ENCODE measurements around the gene SLC19A1.
"Not testable (repeated sequence)": the region's sequence is repeated elsewhere in the genome, so short reads cannot be mapped to it uniquely, and the experiment has no call there.

Gene SLC19A1

DNA sequence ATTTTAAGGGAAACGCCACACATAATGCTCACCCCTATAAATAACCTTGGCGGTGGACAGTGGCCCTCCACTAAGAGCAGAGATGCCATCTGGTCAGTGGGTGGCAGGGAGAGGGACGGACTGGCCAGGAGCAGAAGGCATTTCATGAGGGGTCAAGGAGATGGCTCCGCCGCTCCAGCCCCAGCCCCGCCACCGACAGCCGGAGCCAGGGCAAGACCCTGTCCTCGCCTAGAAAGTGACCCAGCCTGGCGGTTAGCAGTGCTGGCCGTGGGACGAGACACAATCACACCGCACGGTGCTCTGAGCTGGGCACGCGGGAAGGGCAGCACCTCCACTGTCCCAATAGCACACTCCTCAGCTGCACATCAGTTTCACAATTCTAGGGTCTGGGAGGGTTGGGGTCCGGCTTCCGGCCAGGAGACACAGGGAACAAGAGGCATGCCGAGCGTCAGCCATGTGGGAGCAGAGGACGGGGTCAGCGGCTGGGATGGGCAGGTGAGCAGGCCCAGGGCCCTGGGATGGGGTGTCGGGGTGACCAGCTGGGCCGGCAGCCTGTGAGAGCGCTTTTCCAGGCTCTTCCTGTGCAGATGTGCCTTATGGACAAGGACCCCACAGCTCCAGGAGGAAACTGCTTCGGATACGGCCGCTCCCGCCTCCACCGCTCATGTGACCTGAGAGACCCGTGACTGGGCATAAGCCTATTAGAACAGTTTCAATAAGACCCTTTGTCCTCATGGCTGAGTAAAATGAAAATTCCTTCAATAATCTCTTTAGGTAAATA, 5.7 kb downstream of the SLC19A1 start:
- H3K27me3 ChIP-seq (ENCODE audit: control insufficient read depth in 1 of 2, insufficient read depth in 2 of 2, low read length in 2 of 2): no peaks in the 10 kb centered on the region
- no peaks in the 10 kb centered on the region for H3K36me3 ChIP-seq (ENCODE audit: control insufficient read depth in 2 of 2, insufficient read depth in 2 of 2, low read length in 2 of 2)
- H3K27ac ChIP-seq (ENCODE audit: low read length): no peak overlapping the region
- H3K4me1 ChIP-seq (ENCODE audit: control insufficient read depth, insufficient read depth, low read length): peaks cover 7% of the 10 kb centered on the region
- H3K4me3 ChIP-seq (ENCODE audit: low read length in 2 of 2): no peak overlapping the region
- H3K9me3 ChIP-seq (ENCODE audit: control insufficient read depth in 2 of 2, low read length in 2 of 2): no peaks in the 10 kb centered on the region
- H3K9ac ChIP-seq (ENCODE audit: low read length in 2 of 2): no peak overlapping the region

- peaks cover 2% of the 10 kb centered on the region for H3K4me1 ChIP-seq (ENCODE audit: control insufficient read depth, insufficient read depth, low read length)
- H3K27me3 ChIP-seq (ENCODE audit: control insufficient read depth in 1 of 2, insufficient read depth in 2 of 2, low read length in 2 of 2): no peaks in the 10 kb centered on the region
- H3K9me3 ChIP-seq (ENCODE audit: control insufficient read depth in 2 of 2, low read length in 2 of 2): no peaks in the 10 kb centered on the region
- H3K9ac ChIP-seq (ENCODE audit: low read length in 2 of 2): no peak overlapping the region
- H3K4me3 ChIP-seq (ENCODE audit: low read length in 2 of 2): no peak overlapping the region
- H3K27ac ChIP-seq (ENCODE audit: low read length): no peak overlapping the region
- H3K36me3 ChIP-seq (ENCODE audit: control insufficient read depth in 2 of 2, insufficient read depth in 2 of 2, low read length in 2 of 2): no peaks in the 10 kb centered on the region
Measured at GRCh38 chr21:45535341-45536081, 6.7 kb downstream of the SLC19A1 start.

GRCh38 chr21:45534636-45535331, 7.5 kb downstream of the SLC19A1 start:
- Histone ChIP-seq H3K9me3 (ENCODE audit: control insufficient read depth in 2 of 2, low read length in 2 of 2) (no peaks in the 10 kb centered on the region), H3K27ac (ENCODE audit: low read length) (no peak overlapping the region), H3K4me3 (ENCODE audit: low read length in 2 of 2) (no peak overlapping the region), H3K4me1 (ENCODE audit: control insufficient read depth, insufficient read depth, low read length) (peaks cover 2% of the 10 kb centered on the region), H3K36me3 (ENCODE audit: control insufficient read depth in 2 of 2, insufficient read depth in 2 of 2, low read length in 2 of 2) (peaks cover under 1 to 3% of the 10 kb centered on the region in 2 donors), H3K9ac (ENCODE audit: low read length in 2 of 2) (no peak overlapping the region), H3K27me3 (ENCODE audit: control insufficient read depth in 1 of 2, insufficient read depth in 2 of 2, low read length in 2 of 2) (no peaks in the 10 kb centered on the region)

DNA sequence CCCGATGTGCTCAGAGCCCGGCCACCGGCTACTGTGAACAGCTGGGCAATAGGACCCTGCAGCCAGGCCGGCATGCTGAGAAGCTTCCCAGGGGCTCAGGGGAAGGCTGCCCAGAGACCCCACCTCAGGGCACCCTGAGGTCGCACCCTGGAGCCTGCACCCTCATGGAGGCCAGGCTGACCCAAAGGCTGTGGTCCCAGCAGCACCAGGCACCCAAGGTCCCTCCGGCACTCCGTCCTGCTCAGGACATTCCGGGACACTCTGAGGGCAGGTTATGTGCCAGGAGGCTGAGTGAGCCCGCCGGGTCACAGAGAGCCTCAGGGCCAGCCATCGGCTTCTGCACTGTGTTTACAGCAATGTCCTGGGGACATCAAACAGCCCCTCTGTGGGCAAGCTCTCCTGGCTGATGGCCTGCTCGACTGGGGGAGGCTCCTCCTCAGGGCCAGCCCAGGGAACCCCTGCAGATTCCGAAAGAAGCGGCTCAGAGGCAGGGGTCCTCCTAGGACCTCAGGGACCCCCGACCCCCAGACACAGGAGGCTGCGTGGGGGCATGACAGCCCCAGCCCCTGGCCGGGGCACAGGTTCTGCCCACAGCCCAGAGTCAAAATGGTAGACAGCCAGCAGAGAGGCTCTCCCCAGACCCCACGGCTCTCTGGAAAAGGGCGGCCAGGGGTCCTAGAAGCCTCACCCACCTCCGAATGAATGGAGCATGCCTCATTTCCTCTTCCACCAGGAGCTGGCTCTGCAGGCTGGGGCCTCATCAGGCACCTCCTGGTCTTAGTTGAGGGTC, 8.2 kb downstream of the SLC19A1 start:
- Histone ChIP-seq H3K4me3 (ENCODE audit: low read length in 2 of 2) (no peak overlapping the region), H3K27me3 (ENCODE audit: control insufficient read depth in 1 of 2, insufficient read depth in 2 of 2, low read length in 2 of 2) (no peaks in the 10 kb centered on the region), H3K4me1 (ENCODE audit: control insufficient read depth, insufficient read depth, low read length) (peaks cover 2% of the 10 kb centered on the region), H3K9me3 (ENCODE audit: control insufficient read depth in 2 of 2, low read length in 2 of 2) (no peaks in the 10 kb centered on the region), H3K27ac (ENCODE audit: low read length) (no peak overlapping the region), H3K36me3 (ENCODE audit: control insufficient read depth in 2 of 2, insufficient read depth in 2 of 2, low read length in 2 of 2) (peaks cover 4% of the 10 kb centered on the region in 2 donors), H3K9ac (ENCODE audit: low read length in 2 of 2) (no peak overlapping the region)

DNA sequence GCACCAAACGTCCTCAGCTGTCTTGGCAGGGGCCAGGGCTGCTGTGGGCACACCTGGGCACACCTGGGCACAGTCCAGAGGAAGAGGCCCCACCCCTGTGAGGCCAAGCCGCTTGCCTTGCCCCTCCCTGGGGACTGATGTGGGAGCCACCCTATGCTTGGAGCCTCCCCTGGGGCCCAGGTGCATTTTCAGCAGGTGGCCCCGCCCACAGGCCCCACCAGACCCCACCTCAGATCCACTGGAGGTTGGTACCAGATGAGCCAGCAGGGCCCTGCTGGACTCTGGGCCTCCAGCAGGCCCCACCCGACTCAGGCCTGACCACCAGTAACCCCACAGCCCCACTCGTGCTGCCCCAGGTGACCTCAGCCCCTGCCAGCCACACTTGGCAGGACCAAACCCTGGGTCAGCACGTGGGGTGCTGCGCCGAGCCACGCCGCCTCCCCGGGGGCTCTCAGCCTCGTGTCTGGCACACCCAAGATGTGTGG, 8.8 kb downstream of the SLC19A1 start:
- Histone ChIP-seq H3K4me3 (ENCODE audit: low read length in 2 of 2) (no peak overlapping the region), H3K9ac (ENCODE audit: low read length in 2 of 2) (no peak overlapping the region), H3K27me3 (ENCODE audit: control insufficient read depth in 1 of 2, insufficient read depth in 2 of 2, low read length in 2 of 2) (no peaks in the 10 kb centered on the region), H3K9me3 (ENCODE audit: control insufficient read depth in 2 of 2, low read length in 2 of 2) (no peaks in the 10 kb centered on the region), H3K36me3 (ENCODE audit: control insufficient read depth in 2 of 2, insufficient read depth in 2 of 2, low read length in 2 of 2) (peaks cover 4% of the 10 kb centered on the region in 2 donors), H3K4me1 (ENCODE audit: control insufficient read depth, insufficient read depth, low read length) (peaks cover 2% of the 10 kb centered on the region), H3K27ac (ENCODE audit: low read length) (no peak overlapping the region)

DNA sequence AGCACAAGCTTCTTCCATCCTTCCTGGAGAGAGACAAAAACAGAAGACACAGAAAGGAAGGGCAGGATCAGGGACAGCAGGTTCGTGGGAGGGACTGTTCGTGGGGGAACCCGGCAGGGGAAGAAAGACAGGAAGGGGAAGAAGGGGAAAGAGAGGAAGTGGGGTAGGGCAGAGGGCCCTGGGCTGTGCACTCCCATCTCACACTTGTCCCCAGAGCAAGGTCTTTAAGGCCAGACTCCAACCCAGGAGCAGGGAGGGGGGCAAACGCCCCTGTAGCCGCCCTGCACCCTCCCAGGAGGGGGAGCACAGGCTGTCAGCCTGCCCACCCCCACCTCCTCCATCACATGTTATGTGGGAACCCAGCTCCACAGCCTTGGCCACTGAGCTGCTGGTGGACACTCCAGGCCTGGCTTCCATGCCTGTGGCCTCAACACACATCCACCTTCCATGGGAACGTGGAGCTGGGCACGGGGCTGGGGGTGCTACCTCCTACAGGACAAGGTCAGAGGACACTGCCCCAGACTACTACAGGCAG, 9.3 kb downstream of the SLC19A1 start:
- peaks cover 2% of the 10 kb centered on the region for H3K4me1 ChIP-seq (ENCODE audit: control insufficient read depth, insufficient read depth, low read length)
- H3K9me3 ChIP-seq (ENCODE audit: control insufficient read depth in 2 of 2, low read length in 2 of 2): no peaks in the 10 kb centered on the region
- H3K9ac ChIP-seq (ENCODE audit: low read length in 2 of 2): no peak overlapping the region
- no peaks in the 10 kb centered on the region for H3K27me3 ChIP-seq (ENCODE audit: control insufficient read depth in 1 of 2, insufficient read depth in 2 of 2, low read length in 2 of 2)
- H3K4me3 ChIP-seq (ENCODE audit: low read length in 2 of 2): no peak overlapping the region
- peaks cover 4% of the 10 kb centered on the region in 2 donors for H3K36me3 ChIP-seq (ENCODE audit: control insufficient read depth in 2 of 2, insufficient read depth in 2 of 2, low read length in 2 of 2)
- no peak overlapping the region for H3K27ac ChIP-seq (ENCODE audit: low read length)

- H3K9ac ChIP-seq (ENCODE audit: low read length in 2 of 2): no peak overlapping the region
- H3K36me3 ChIP-seq (ENCODE audit: control insufficient read depth in 2 of 2, insufficient read depth in 2 of 2, low read length in 2 of 2): peaks cover 4% of the 10 kb centered on the region in 2 donors
- peaks cover 2% of the 10 kb centered on the region for H3K4me1 ChIP-seq (ENCODE audit: control insufficient read depth, insufficient read depth, low read length)
- H3K4me3 ChIP-seq (ENCODE audit: low read length in 2 of 2): no peak overlapping the region
- no peak overlapping the region for H3K27ac ChIP-seq (ENCODE audit: low read length)
- H3K9me3 ChIP-seq (ENCODE audit: control insufficient read depth in 2 of 2, low read length in 2 of 2): no peaks in the 10 kb centered on the region
- no peaks in the 10 kb centered on the region for H3K27me3 ChIP-seq (ENCODE audit: control insufficient read depth in 1 of 2, insufficient read depth in 2 of 2, low read length in 2 of 2)
Measured at GRCh38 chr21:45531393-45532215, 10.6 kb downstream of the SLC19A1 start.

DNA sequence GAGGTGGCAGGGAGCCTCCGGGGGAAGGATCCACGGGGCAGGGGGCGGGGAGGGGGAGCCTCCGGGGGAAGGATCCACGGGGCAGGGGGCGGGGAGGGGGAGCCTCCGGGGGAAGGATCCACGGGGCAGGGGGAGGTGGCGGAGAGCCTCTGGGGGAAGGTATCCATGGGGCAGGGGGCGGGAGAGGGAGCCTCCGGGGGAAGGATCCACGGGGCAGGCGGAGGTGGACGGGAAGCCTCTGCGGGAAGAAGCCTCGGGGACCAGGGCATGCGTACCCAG, 11.2 kb downstream of the SLC19A1 start:
- H3K27ac ChIP-seq (ENCODE audit: low read length); H3K27me3 ChIP-seq (ENCODE audit: control insufficient read depth in 1 of 2, insufficient read depth in 2 of 2, low read length in 2 of 2); H3K4me3 ChIP-seq (ENCODE audit: low read length in 2 of 2); H3K9me3 ChIP-seq (ENCODE audit: control insufficient read depth in 2 of 2, low read length in 2 of 2); H3K9ac ChIP-seq (ENCODE audit: low read length in 2 of 2); H3K4me1 ChIP-seq (ENCODE audit: control insufficient read depth, insufficient read depth, low read length); H3K36me3 ChIP-seq (ENCODE audit: control insufficient read depth in 2 of 2, insufficient read depth in 2 of 2, low read length in 2 of 2): not testable (repeated sequence)

DNA sequence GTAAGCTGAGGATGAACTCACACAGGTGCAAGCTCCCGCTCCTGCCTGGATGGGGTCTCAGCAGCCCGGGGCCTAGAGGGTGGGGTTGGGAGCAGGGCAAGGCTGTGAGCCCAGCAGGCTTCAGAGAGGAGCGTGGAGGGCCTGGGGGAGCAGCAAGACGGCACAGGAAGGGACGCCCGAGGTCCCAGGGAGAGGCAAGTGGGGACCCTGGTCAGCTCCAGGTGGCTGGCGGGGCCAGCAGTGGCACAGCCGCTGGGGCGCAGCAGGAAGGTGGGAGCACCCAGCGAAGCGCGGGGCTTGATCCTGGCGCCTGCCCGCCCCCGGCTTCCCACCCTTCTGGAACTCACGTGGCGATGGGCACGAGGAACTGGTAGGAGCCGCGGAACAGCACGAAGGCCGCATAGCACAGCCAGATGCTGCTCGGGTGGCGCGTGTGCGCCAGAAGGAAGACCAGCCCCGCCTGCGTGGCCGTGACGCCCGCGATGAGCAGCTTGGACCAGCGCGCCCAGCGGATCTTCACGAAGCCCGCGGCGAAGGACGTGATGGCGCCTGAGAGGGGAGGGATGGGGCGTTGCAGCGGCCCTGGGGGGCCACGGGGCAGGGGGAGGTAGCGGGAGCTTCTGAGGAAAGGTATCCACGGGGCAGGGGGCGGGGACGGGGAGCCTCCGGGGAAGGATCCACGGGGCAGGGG, 11.7 kb downstream of the SLC19A1 start:
- H3K9ac ChIP-seq (ENCODE audit: low read length in 2 of 2): no peak overlapping the region
- H3K4me1 ChIP-seq (ENCODE audit: control insufficient read depth, insufficient read depth, low read length): peaks cover 2% of the 10 kb centered on the region
- H3K27ac ChIP-seq (ENCODE audit: low read length): no peak overlapping the region
- H3K27me3 ChIP-seq (ENCODE audit: control insufficient read depth in 1 of 2, insufficient read depth in 2 of 2, low read length in 2 of 2): no peaks in the 10 kb centered on the region
- no peak overlapping the region for H3K4me3 ChIP-seq (ENCODE audit: low read length in 2 of 2)
- peaks cover 4% of the 10 kb centered on the region in 2 donors for H3K36me3 ChIP-seq (ENCODE audit: control insufficient read depth in 2 of 2, insufficient read depth in 2 of 2, low read length in 2 of 2)
- no peaks in the 10 kb centered on the region for H3K9me3 ChIP-seq (ENCODE audit: control insufficient read depth in 2 of 2, low read length in 2 of 2)

All from stomach smooth muscle (tissue), 2 donors.